Loucy (cell line): ENCODE results near the gene CDHR2.

ENCODE experiments used
- H2AFZ ChIP-seq: fragments of 200-600 bp; sonication (generic); 2 replicates; pipeline ENCODE4 v1.6.0; 2016; ENCODE audit warnings: antibody characterized with exemption, mild to moderate bottlenecking, low read length, moderate library complexity
- H3F3A ChIP-seq: fragments of 200-600 bp; 2 replicates; pipeline ENCODE4 v1.6.0; 2016; ENCODE audit warnings: antibody characterized with exemption, low read depth, mild to moderate bottlenecking
- H3K27me3 ChIP-seq: fragments of 200-600 bp; sonication (generic); 2 replicates; pipeline ENCODE4 v1.6.1; 2014; ENCODE audit warnings: low read length, mild to moderate bottlenecking; ENCODE audit not compliant: insufficient read depth, poor library complexity, severe bottlenecking
- H3K36me3 ChIP-seq: fragments of 200-600 bp; sonication (generic); 2 replicates; pipeline ENCODE4 v1.6.1; 2016; ENCODE audit warnings: low read length; ENCODE audit not compliant: insufficient read depth
- H3K4me1 ChIP-seq: fragments of 200-600 bp; sonication (generic); 2 replicates; pipeline ENCODE4 v1.5.1; 2014; ENCODE audit warnings: low read length, mild to moderate bottlenecking; ENCODE audit not compliant: insufficient read depth, poor library complexity, severe bottlenecking
- H3K4me2 ChIP-seq: fragments of 200-600 bp; sonication (generic); 2 replicates; pipeline ENCODE4 v1.6.0; 2014; ENCODE audit warnings: antibody characterized with exemption, low read length, low read depth, mild to moderate bottlenecking; ENCODE audit not compliant: poor library complexity, severe bottlenecking
- H3K4me3 ChIP-seq: fragments of 200-600 bp; sonication (generic); 2 replicates; pipeline ENCODE4 v1.5.1; 2014; ENCODE audit warnings: low read length, mild to moderate bottlenecking, mixed read lengths; ENCODE audit not compliant: poor library complexity, severe bottlenecking
- H3K79me2 ChIP-seq: fragments of 200-600 bp; sonication (generic); 2 replicates; pipeline ENCODE4 v1.6.1; 2014; ENCODE audit warnings: low read length; ENCODE audit not compliant: insufficient read depth
- H3K9ac ChIP-seq: fragments of 200-600 bp; sonication (generic); 2 replicates; pipeline ENCODE4 v1.6.0; 2014; ENCODE audit warnings: mild to moderate bottlenecking, low read depth, low read length, moderate library complexity; ENCODE audit not compliant: poor library complexity, severe bottlenecking
- H3K9me2 ChIP-seq: fragments of 200-600 bp; sonication (generic); replicated peaks from 2 replicates; pipeline ENCODE4 v1.6.1; 2016; ENCODE audit warnings: low read depth, low read length, mixed read lengths
- H3K9me3 ChIP-seq: fragments of 200-600 bp; sonication (generic); 2 replicates; pipeline ENCODE4 v1.6.1; 2014; ENCODE audit warnings: mild to moderate bottlenecking, antibody characterized with exemption, low read length, low read depth; ENCODE audit not compliant: insufficient read depth
- H4K20me1 ChIP-seq: fragments of 200-600 bp; sonication (generic); 2 replicates; pipeline ENCODE4 v1.6.0; 2014; ENCODE audit warnings: antibody characterized with exemption, low read length, mild to moderate bottlenecking; ENCODE audit not compliant: insufficient read depth, poor library complexity, severe bottlenecking
- EZH2phosphoT487 ChIP-seq: fragments of 200-600 bp; IDR thresholded peaks from 2 replicates; pipeline ENCODE4 v1.6.1; 2018; ENCODE audit warnings: antibody characterized with exemption, mild to moderate bottlenecking, moderate library complexity, borderline replicate concordance
- TF ChIP-seq, protein P1 (sequence below): fragments of 200-600 bp; sonication (generic); conservative IDR thresholded peaks from 2 replicates; pipeline ENCODE4 v1.5.1; 2014; ENCODE audit warnings: mild to moderate bottlenecking, antibody characterized with exemption, low read length

CDHR2 gene

DNA sequence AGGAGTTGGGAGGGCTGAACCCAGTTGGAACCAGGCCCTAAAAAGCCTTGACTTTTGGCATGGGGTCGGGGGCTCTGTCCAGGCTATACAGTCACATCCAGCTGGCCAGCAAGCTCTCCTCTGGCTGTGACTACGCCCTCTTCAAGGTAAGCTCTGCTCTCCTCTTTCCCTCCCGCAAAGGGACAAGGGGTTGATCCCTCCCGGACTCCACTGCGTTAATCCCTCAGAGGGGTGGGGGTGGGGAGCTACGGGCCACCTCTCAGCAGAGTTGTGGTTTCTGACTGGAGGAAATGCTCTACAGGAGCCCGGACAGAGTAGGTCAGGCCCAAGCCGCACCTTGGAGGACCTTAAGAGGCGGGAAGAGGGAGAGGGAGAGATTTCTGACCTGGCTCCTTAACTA is 95.2 kb downstream of the CDHR2 start:
- Histone ChIP-seq H3K27me3 (no peaks in the 10 kb centered on the region), H3K79me2 (peaks cover 7% of the 10 kb centered on the region; the same call in 1 of the 2 replicates), H3K9ac (no peak overlapping the region), H3K9me3 (no peaks in the 10 kb centered on the region), H3F3A (no peaks in the 10 kb centered on the region), H3K4me3 (no peak overlapping the region), H4K20me1 (no peaks in the 10 kb centered on the region), H2AFZ (no peak overlapping the region), H3K36me3 (no peaks in the 10 kb centered on the region), H3K4me1 (peaks cover 12% of the 10 kb centered on the region), H3K4me2 (no peak overlapping the region), H3K9me2 (no peaks in the 10 kb centered on the region)
- TF ChIP-seq, protein P1, sequence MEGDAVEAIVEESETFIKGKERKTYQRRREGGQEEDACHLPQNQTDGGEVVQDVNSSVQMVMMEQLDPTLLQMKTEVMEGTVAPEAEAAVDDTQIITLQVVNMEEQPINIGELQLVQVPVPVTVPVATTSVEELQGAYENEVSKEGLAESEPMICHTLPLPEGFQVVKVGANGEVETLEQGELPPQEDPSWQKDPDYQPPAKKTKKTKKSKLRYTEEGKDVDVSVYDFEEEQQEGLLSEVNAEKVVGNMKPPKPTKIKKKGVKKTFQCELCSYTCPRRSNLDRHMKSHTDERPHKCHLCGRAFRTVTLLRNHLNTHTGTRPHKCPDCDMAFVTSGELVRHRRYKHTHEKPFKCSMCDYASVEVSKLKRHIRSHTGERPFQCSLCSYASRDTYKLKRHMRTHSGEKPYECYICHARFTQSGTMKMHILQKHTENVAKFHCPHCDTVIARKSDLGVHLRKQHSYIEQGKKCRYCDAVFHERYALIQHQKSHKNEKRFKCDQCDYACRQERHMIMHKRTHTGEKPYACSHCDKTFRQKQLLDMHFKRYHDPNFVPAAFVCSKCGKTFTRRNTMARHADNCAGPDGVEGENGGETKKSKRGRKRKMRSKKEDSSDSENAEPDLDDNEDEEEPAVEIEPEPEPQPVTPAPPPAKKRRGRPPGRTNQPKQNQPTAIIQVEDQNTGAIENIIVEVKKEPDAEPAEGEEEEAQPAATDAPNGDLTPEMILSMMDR: no peak
- no peak for TF ChIP-seq EZH2phosphoT487

GRCh38 chr5:176644878-176645670 is 95.9 kb downstream of the CDHR2 start:
- peaks cover 12% of the 10 kb centered on the region for H3K4me1 ChIP-seq

More at GRCh38 chr5:176644878-176645670, 95.9 kb downstream of the CDHR2 start:
- no peak overlapping the region for H3K4me2 ChIP-seq
- no peak overlapping the region for H3K9ac ChIP-seq
- no peaks in the 10 kb centered on the region for H3K27me3 ChIP-seq
- no peak overlapping the region for H3K4me3 ChIP-seq
- TF ChIP-seq, protein P1: no peak
- no peak for TF ChIP-seq EZH2phosphoT487
- no peaks in the 10 kb centered on the region for H3F3A ChIP-seq
- H3K79me2 ChIP-seq: peaks cover 7% of the 10 kb centered on the region; the same call in 1 of the 2 replicates
- H2AFZ ChIP-seq: no peak overlapping the region
- H4K20me1 ChIP-seq: no peaks in the 10 kb centered on the region
- no peaks in the 10 kb centered on the region for H3K9me3 ChIP-seq
- no peaks in the 10 kb centered on the region for H3K9me2 ChIP-seq
- no peaks in the 10 kb centered on the region for H3K36me3 ChIP-seq
